Esophagus (tissue), 2 donors: ENCODE measurements around the gene CSTPP1. TPM values are rescaled to one million over a fixed set of nuclear protein-coding genes. Genes with fewer than 3 reads are reported as not detected.
"Not testable (repeated sequence)": the region's sequence is repeated elsewhere in the genome, so short reads cannot be mapped to it uniquely, and the experiment has no call there.

Experiments used
- H3K27ac ChIP-seq, 2 donors: one replicate each; pipeline ENCODE4 v1.5.1; 2013; ENCODE audit warnings: low read depth in 2 of 2, mild to moderate bottlenecking in 2 of 2, inconsistent platforms in 1 of 2, low read length in 1 of 2, moderate library complexity in 1 of 2
- H3K27me3 ChIP-seq, 2 donors: one replicate each; pipeline ENCODE4 v1.6.1; 2013; ENCODE audit warnings: low read length in 2 of 2, control low read depth in 1 of 2, mild to moderate bottlenecking in 1 of 2; ENCODE audit not compliant: insufficient read depth in 2 of 2, control insufficient read depth in 1 of 2
- H3K36me3 ChIP-seq, 2 donors: one replicate each; pipeline ENCODE4 v1.6.1; 2013; ENCODE audit warnings: low read length in 1 of 2; ENCODE audit not compliant: control insufficient read depth in 2 of 2, insufficient read depth in 2 of 2
- H3K4me1 ChIP-seq, 2 donors: one replicate each; pipeline ENCODE4 v1.6.1; 2013; ENCODE audit warnings: low read length in 1 of 2; ENCODE audit not compliant: control insufficient read depth in 2 of 2, insufficient read depth in 2 of 2
- H3K4me3 ChIP-seq, 2 donors: one replicate each; pipeline ENCODE4 v1.5.1; 2013; ENCODE audit warnings: low read length in 2 of 2, mild to moderate bottlenecking in 2 of 2, low read depth in 1 of 2, moderate library complexity in 1 of 2
- H3K9me3 ChIP-seq, 2 donors: one replicate each; pipeline ENCODE4 v1.6.1; 2013; ENCODE audit warnings: mild to moderate bottlenecking in 2 of 2, low read depth in 1 of 2, low read length in 1 of 2, moderate library complexity in 1 of 2; ENCODE audit not compliant: control insufficient read depth in 2 of 2, insufficient read depth in 1 of 2
- WGBS, 2 donors: extraction: QIAGEN DNeasy Blood & Tissue Kit; methylation state at CpG; one replicate each; pipeline ENCODE4 v1.1.7; 2013; 5-methylcytosine and 5-hydroxymethylcytosine counted together
- polyA plus RNA-seq, 2 donors: library from polyadenylated mRNA; stranded (reverse); fragments of 200-250 nt; gene quantifications; one replicate each; pipeline ENCODE4 v1.2.3, GENCODE V29; 2013
- donor health status: healthy with polysubstance abuse.
- donor health status: Bipolar disorder and iron deficiency.

The CSTPP1 gene
- polyA plus RNA-seq, 2 donors: 8.3 to 13.0 TPM

GRCh38 chr11:46981436-46981835 is 44.9 kb downstream of the CSTPP1 start:
- Histone ChIP-seq H3K27ac (no peak overlapping the region), H3K9me3 (no peaks in the 10 kb centered on the region), H3K36me3 (peaks cover 0 to 2% of the 10 kb centered on the region in 2 donors), H3K4me3 (no peak overlapping the region), H3K27me3 (no peaks in the 10 kb centered on the region), H3K4me1 (peaks cover 0 to 2% of the 10 kb centered on the region in 2 donors)
- WGBS, 2 donors: 84% methylated on average over 3 of the region's 3 CpGs

GRCh38 chr11:46982797-46983452 is 46.4 kb downstream of the CSTPP1 start:
- 66 to 76% methylated on average over 2 of the region's 2 CpGs for WGBS, 2 donors
- H3K27me3 ChIP-seq: no peaks in the 10 kb centered on the region
- H3K27ac ChIP-seq: no peak overlapping the region
- no peak overlapping the region for H3K4me3 ChIP-seq
- H3K9me3 ChIP-seq: no peaks in the 10 kb centered on the region
- no peaks in the 10 kb centered on the region for H3K4me1 ChIP-seq
- no peaks in the 10 kb centered on the region for H3K36me3 ChIP-seq

DNA sequence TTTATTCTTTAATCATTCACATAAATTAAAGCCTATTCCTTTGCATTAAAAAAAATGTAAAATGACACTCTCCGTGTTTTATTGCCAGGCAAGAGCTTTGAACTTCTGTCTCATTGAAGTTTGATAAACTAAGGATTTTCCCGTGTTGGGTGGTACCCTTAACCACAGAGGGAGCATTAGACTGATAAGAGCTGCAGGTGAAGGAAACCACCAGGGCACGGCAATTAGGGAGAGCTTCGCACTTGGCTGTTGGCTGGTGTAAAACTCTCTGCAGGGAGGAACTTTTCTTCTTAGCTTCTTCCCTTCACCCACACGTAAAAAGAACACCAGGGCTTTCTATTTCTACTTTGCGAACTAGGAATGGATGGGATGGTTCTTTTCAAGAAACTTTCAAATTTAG is 47.0 kb downstream of the CSTPP1 start:
- no peaks in the 10 kb centered on the region for H3K9me3 ChIP-seq
- no peaks in the 10 kb centered on the region for H3K4me1 ChIP-seq
- H3K27ac ChIP-seq: no peak overlapping the region
- WGBS, 2 donors: 50 to 56% methylated on average over 6 of the region's 6 CpGs
- no peaks in the 10 kb centered on the region for H3K36me3 ChIP-seq
- no peaks in the 10 kb centered on the region for H3K27me3 ChIP-seq
- no peak overlapping the region for H3K4me3 ChIP-seq

DNA sequence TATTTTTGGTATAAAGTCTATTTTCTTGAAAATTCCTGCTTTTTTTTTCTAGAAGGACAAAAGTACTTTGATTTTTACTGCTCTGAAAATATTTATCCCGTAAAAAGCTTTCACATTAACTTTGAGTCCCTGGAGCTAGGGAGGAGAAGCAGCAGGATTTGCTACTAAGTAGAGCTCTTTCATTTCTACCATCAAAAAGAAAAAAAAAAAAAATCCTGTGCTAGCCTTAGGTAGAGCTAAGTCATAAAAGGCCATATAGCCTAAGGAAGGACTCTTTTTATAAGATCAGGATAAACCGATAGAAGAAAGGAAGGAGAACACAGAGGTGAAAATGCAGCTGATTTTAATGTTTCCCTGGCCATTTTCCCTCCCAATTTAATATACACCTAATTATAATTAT is 48.0 kb downstream of the CSTPP1 start:
- Histone ChIP-seq H3K4me3 (no peak overlapping the region), H3K27me3 (no peaks in the 10 kb centered on the region), H3K36me3 (no peaks in the 10 kb centered on the region), H3K27ac (no peak overlapping the region), H3K9me3 (no peaks in the 10 kb centered on the region), H3K4me1 (no peaks in the 10 kb centered on the region)
- 71 to 75% methylated on average over 2 of the region's 2 CpGs for WGBS, 2 donors

GRCh38 chr11:46984987-46985386 is 48.4 kb downstream of the CSTPP1 start:
- WGBS, 2 donors: 78 to 81% methylated on average over 4 of the region's 4 CpGs
- no peaks in the 10 kb centered on the region for H3K4me1 ChIP-seq
- H3K4me3 ChIP-seq: no peak overlapping the region
- H3K27me3 ChIP-seq: no peaks in the 10 kb centered on the region
- no peaks in the 10 kb centered on the region for H3K36me3 ChIP-seq
- no peaks in the 10 kb centered on the region for H3K9me3 ChIP-seq
- no peak overlapping the region for H3K27ac ChIP-seq

DNA sequence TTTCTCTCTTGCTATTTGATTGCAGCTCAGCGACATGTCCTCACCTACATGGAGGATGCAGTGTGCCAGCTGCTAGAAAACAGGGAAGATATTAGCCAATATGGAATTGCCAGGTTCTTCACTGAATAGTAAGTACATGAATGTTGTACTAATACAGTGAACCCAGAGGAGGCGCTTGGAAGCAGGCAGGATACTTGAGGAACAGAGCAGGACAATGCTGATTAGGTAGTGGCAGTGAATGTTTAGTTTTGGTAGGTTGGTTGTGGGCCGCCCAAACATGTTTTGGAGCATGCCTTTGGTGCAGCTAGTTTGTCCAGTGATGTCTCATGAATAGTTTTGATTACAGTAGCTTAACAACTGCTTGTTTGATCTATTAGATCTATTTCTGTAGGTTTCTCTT is 50.6 kb downstream of the CSTPP1 start:
- Histone ChIP-seq H3K4me3 (no peak overlapping the region), H3K9me3 (no peaks in the 10 kb centered on the region), H3K4me1 (no peaks in the 10 kb centered on the region), H3K27ac (no peak overlapping the region), H3K36me3 (no peaks in the 10 kb centered on the region), H3K27me3 (no peaks in the 10 kb centered on the region)
- 60 to 66% methylated on average over 3 of the region's 3 CpGs for WGBS, 2 donors

DNA sequence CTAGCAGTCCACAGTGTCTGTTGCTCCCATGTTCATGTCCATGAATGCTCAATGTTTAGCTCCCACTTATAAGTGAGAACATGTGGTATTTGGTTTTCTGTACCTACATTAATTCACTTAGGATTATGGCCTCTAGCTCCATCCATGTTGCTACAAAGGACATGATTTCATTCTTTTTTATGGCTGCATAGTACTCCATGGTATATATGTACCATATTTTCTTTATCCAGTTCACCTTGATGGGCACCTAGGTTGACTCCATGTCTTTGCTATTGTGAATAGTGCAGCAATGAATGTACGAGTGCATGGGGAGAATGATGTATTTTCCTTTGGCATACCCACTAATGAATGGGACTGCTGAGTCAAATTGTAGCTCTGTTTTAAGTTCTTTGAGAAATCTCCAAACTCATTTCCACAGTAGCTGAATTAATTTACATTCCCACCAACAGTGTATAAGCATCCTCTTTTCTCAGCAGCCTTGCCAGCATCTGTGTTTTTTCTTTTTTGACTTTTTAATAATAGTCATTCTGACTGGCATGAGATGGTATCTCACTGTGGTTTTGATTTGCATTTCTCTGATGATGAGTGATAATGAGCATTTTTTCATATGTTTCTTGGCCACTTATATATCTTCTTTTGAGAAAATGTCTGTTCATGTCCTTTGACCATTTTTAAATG is 53.4 kb downstream of the CSTPP1 start:
- H3K27ac ChIP-seq, H3K9me3 ChIP-seq, H3K27me3 ChIP-seq, H3K4me1 ChIP-seq, H3K36me3 ChIP-seq, H3K4me3 ChIP-seq: not testable (repeated sequence)
- 88 to 95% methylated on average over 1 of the region's 1 CpG for WGBS, 2 donors

DNA sequence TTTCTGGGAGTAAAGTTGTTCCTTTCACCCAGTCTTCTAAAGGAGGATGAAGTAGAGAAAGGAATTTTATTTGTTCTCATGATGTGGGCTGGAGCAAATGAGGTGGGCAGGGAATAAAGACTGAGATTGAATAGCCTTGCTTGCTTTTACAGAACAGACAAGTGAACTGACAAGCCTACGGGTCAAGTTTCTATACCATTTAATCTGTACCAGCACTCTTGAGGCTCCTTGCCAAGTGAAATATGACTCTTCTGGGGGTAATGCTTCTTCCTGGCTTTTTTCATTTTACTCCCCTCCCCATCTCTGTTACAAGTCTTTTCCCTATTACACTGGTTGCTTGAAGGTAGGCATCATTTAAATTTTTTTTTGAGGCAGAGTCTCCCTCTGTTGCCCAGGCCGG is 54.8 kb downstream of the CSTPP1 start:
- no peaks in the 10 kb centered on the region for H3K9me3 ChIP-seq
- no peaks in the 10 kb centered on the region for H3K4me1 ChIP-seq
- 84% methylated on average over 2 of the region's 2 CpGs for WGBS, 2 donors
- no peaks in the 10 kb centered on the region for H3K36me3 ChIP-seq
- H3K4me3 ChIP-seq: no peak overlapping the region
- H3K27me3 ChIP-seq: no peaks in the 10 kb centered on the region
- H3K27ac ChIP-seq: no peak overlapping the region

- H3K4me3 ChIP-seq, H3K27me3 ChIP-seq, H3K9me3 ChIP-seq, H3K27ac ChIP-seq, H3K36me3 ChIP-seq, H3K4me1 ChIP-seq: not testable (repeated sequence)
- 88 to 91% methylated on average over 2 of the region's 2 CpGs for WGBS, 2 donors
Measured at GRCh38 chr11:46992386-46992785, 55.8 kb downstream of the CSTPP1 start.

DNA sequence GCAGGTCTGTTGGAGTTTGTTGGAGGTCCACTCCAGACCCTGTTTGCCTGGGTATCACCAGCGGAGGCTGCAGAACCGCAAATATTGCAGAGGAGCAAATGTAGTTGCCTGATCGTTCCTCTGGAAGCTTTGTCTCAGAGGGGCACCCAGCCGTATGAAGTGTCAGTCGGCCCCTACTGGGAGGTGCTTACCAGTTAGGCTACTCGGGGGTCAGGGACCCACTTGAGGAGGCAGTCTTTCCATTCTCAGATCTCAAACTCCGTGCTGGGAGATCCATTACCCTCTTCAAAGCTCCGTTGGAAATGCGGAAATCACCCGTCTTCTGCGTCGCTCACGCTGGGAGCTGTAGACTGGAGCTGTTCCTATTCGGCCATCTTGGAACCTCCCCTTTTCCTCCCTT is 61.2 kb downstream of the CSTPP1 start:
- 95 to 97% methylated on average over 14 of the region's 14 CpGs for WGBS, 2 donors
- H3K9me3 ChIP-seq, H3K4me3 ChIP-seq, H3K36me3 ChIP-seq, H3K27ac ChIP-seq, H3K4me1 ChIP-seq, H3K27me3 ChIP-seq: not testable (repeated sequence)
